ENCODE data around the gene CEACAM21. TPM values are rescaled to one million over a fixed set of nuclear protein-coding genes. Genes with fewer than 3 reads are reported as not detected.

Gene CEACAM21
- total RNA-seq, 3 donors from 2014 or later (not counting 1 experiment from before 2014, with no cell fraction given): 26.8 to 46.6 (median 33.6) TPM

DNA sequence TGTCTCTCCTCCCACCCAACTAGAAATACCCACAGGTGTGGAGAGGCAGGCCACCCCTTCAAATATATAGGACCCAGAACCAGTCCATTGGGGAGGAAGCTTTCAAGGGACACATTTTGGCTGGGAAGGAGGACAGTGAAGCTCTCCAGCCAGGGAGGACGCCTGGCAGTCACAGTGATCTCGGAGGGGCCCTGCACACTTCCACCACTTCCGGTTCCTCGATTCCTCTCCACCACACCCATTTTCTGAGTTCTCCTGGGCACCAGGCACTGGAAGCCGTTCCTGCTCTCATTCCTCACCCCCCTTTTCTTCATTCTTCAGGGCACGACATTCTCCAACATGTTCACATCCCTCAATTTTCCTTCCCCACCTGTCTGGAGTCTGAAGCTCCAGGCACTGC, 30.4 kb upstream of the CEACAM21 start:
- H3K27me3 ChIP-seq (ENCODE audit: control insufficient read depth, insufficient read depth, low read length): no peaks in the 10 kb centered on the region
- H3K4me1 ChIP-seq (ENCODE audit: control insufficient read depth, insufficient read depth, low read length): peaks cover 46% of the 10 kb centered on the region
- Mint-ChIP-seq H3K4me1 (peaks cover 53 to 57% of the 10 kb centered on the region in 2 donors), H3K9me3 (no peaks in the 10 kb centered on the region), H3K36me3 (no peaks in the 10 kb centered on the region), H3K27ac (peak overlapping the region; percentile 95 to 96), H3K4me3 (peak overlapping the region; percentile 90), H3K27me3 (ENCODE audit: low read depth in 2 of 2) (no peaks in the 10 kb centered on the region)
- H3K27ac ChIP-seq (ENCODE audit: low read length): peak overlapping the region; percentile 84
- DNase-seq (peak in 1 of 2 donors; percentile 66), ATAC-seq (no peak)
- intact Hi-C loops (cut with micrococcal nuclease): loop anchor here (5.0 to 10.0 kb wide), 2 partner anchors 283 to 941 kb away; partner anchors contain the start of genes HNRNPUL1 and LTBP4
- no peaks in the 10 kb centered on the region for H3K36me3 ChIP-seq (ENCODE audit: control insufficient read depth, insufficient read depth, low read length)
- no peak for TF ChIP-seq CTCF (IDR thresholded peaks at IDR 0.05)
- H3K9me3 ChIP-seq (ENCODE audit: control insufficient read depth, insufficient read depth, low read length): no peaks in the 10 kb centered on the region
- 9% methylated on average over 6 of the region's 6 CpGs for WGBS (ENCODE audit: insufficient coverage)
- peak overlapping the region; percentile 16 for H3K4me3 ChIP-seq (ENCODE audit: low read length)

- Mint-ChIP-seq H3K4me1 (peaks cover 59 to 61% of the 10 kb centered on the region in 2 donors), H3K27me3 (ENCODE audit: low read depth in 2 of 2) (no peaks in the 10 kb centered on the region), H3K4me3 (peak overlapping the region; percentile 90), H3K36me3 (no peaks in the 10 kb centered on the region), H3K9me3 (no peaks in the 10 kb centered on the region), H3K27ac (peak overlapping the region; percentile 95 to 96)
- WGBS (ENCODE audit: insufficient coverage): 0% methylated on average over 6 of the region's 6 CpGs
- peak; percentile 58 to 78 (median 60) for ATAC-seq
- Histone ChIP-seq H3K4me3 (ENCODE audit: low read length) (peak overlapping the region; percentile 16), H3K4me1 (ENCODE audit: control insufficient read depth, insufficient read depth, low read length) (peaks cover 49% of the 10 kb centered on the region), H3K36me3 (ENCODE audit: control insufficient read depth, insufficient read depth, low read length) (no peaks in the 10 kb centered on the region), H3K27ac (ENCODE audit: low read length) (peak overlapping the region; percentile 84), H3K9me3 (ENCODE audit: control insufficient read depth, insufficient read depth, low read length) (no peaks in the 10 kb centered on the region), H3K27me3 (ENCODE audit: control insufficient read depth, insufficient read depth, low read length) (no peaks in the 10 kb centered on the region)
- no peak for TF ChIP-seq CTCF (IDR thresholded peaks at IDR 0.05)
- intact Hi-C loops (cut with micrococcal nuclease): loop anchor here (5.0 to 10.0 kb wide), 2 partner anchors 284 to 942 kb away; partner anchors contain the start of genes HNRNPUL1 and LTBP4
- DNase-seq: peak in 1 of 2 donors; percentile 67
Observed at GRCh38 chr19:41546386-41546789, 29.6 kb upstream of the CEACAM21 start.

DNA sequence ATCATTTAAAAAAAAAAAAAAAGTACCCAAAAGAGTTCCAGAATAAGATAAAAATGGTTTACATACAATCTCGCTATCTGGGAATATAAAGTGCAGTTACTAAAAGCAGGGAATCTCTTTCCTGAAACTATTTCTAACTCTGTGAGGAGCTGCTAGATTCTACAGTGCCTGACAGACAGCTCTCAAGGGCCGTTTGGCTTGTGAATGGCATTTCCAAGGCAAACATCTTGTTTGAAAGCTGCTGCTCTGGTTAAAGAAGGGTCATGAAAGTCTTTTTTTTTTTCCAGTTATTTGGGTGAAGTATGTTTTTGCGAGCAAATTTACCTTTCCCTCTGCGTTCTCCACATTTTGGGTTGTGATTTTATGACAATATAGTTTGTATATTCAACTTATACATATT, 29.0 kb upstream of the CEACAM21 start:
- WGBS (ENCODE audit: insufficient coverage): 58% methylated on average over 2 of the region's 4 CpGs
- no peak for ATAC-seq
- Histone ChIP-seq H3K27ac (ENCODE audit: low read length) (peak overlapping the region; percentile 84), H3K4me1 (ENCODE audit: control insufficient read depth, insufficient read depth, low read length) (peaks cover 55% of the 10 kb centered on the region), H3K36me3 (ENCODE audit: control insufficient read depth, insufficient read depth, low read length) (peaks cover 3% of the 10 kb centered on the region), H3K9me3 (ENCODE audit: control insufficient read depth, insufficient read depth, low read length) (no peaks in the 10 kb centered on the region), H3K27me3 (ENCODE audit: control insufficient read depth, insufficient read depth, low read length) (no peaks in the 10 kb centered on the region), H3K4me3 (ENCODE audit: low read length) (no peak overlapping the region)
- DNase-seq: no peak
- intact Hi-C loops (cut with micrococcal nuclease): loop anchor here (5.0 to 10.0 kb wide), 2 partner anchors 285 to 942 kb away; partner anchors contain the start of genes HNRNPUL1 and LTBP4
- Mint-ChIP-seq H3K4me1 (peaks cover 64 to 65% of the 10 kb centered on the region in 2 donors), H3K9me3 (no peaks in the 10 kb centered on the region), H3K36me3 (no peaks in the 10 kb centered on the region), H3K4me3 (peak overlapping the region; percentile 90), H3K27me3 (ENCODE audit: low read depth in 2 of 2) (no peaks in the 10 kb centered on the region), H3K27ac (peak overlapping the region; percentile 95 to 96)
- no peak for TF ChIP-seq CTCF (IDR thresholded peaks at IDR 0.05)

GRCh38 chr19:41547569-41547968, 28.4 kb upstream of the CEACAM21 start:
- Histone ChIP-seq H3K27ac (ENCODE audit: low read length) (no peak overlapping the region), H3K9me3 (ENCODE audit: control insufficient read depth, insufficient read depth, low read length) (no peaks in the 10 kb centered on the region), H3K27me3 (ENCODE audit: control insufficient read depth, insufficient read depth, low read length) (no peaks in the 10 kb centered on the region), H3K36me3 (ENCODE audit: control insufficient read depth, insufficient read depth, low read length) (peaks cover 4% of the 10 kb centered on the region), H3K4me1 (ENCODE audit: control insufficient read depth, insufficient read depth, low read length) (peaks cover 57% of the 10 kb centered on the region), H3K4me3 (ENCODE audit: low read length) (no peak overlapping the region)
- intact Hi-C loops (cut with micrococcal nuclease): loop anchor here (5.0 to 10.0 kb wide), 2 partner anchors 285 to 943 kb away; partner anchors contain the start of genes HNRNPUL1 and LTBP4
- peak overlapping the region; percentile 21 for H3K4me3 Mint-ChIP-seq
- no peaks in the 10 kb centered on the region for H3K36me3 Mint-ChIP-seq
- H3K27ac Mint-ChIP-seq: peak overlapping the region; percentile 95 to 96
- TF ChIP-seq CTCF (IDR thresholded peaks at IDR 0.05): no peak
- H3K9me3 Mint-ChIP-seq: no peaks in the 10 kb centered on the region
- 67% methylated on average over 2 of the region's 2 CpGs for WGBS (ENCODE audit: insufficient coverage)
- no peak for ATAC-seq
- no peaks in the 10 kb centered on the region for H3K27me3 Mint-ChIP-seq (ENCODE audit: low read depth in 2 of 2)
- DNase-seq: no peak
- peaks cover 64% of the 10 kb centered on the region in 2 donors for H3K4me1 Mint-ChIP-seq
